ENCODE data around the gene TNXB.

TNXB gene

DNA sequence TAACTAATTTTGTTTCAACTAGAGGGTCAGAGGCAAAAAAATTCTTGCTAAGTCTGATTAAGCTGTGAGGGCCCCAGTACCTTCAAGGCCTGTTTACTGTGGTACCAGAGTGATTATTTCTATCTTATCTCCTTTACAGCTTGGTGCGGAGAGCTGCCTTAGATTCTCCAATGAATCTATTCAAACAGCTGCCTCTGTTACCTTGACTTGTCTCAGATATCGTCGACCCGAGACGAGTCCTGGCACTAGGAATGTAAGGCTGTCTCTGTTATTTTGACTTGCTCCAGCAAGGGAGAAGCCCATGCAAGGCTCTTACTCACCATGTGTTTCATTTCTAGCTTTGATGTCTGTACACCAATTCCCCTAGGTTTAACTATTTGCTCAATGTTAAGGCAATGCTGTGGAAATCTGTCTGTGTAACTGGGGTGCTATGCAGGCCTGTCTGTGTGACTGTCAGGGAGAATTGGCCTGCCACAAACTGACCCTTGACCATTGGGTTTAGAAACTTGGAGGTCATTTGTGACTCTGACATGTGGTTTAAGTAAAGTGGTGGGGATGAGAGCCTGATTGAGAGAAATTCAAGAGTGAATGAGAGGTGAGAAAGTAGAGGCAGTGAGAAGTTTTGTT, 31.4 kb upstream of the TNXB start:
- DNase-seq: no peak

DNA sequence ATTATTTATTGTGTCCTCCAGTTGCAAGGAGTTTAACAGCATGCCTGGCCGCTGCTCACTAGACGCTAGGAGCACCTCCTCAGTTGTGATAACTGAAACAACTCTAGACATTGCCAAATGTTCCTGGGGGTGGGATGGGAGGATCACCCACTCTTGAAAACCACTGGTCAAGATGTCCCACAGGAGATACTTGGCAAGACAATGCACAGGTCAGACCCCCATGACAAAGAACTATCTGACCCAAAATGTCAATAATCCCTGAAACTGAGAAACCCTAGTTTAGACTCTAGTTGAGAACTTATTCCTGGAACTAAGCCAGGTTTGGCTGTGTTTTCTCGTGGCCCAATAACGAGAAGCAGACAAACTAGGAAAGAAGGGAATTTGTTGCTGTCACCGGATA, 30.5 kb upstream of the TNXB start:
- DNase-seq: no peak

DNA sequence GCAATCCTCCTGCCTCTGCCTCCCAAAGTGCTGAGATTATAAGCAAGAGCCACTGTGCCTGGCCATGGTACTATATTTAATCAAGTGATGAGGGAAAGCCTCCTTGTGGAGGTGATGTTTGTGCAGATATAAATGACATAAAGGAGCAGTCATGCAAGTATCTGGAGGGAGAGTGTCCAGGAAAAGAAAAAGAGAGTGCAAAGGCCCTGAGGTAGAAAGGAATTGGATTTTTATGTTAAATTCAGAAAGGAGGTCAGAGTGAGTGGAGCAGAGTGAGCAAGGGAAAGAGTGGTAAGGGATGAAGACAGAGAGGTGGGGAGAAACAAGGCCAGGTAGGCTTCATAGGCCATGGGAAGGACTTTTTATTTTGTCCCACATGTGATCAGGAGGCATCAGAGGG, 28.3 kb upstream of the TNXB start:
- no peak for DNase-seq

DNA sequence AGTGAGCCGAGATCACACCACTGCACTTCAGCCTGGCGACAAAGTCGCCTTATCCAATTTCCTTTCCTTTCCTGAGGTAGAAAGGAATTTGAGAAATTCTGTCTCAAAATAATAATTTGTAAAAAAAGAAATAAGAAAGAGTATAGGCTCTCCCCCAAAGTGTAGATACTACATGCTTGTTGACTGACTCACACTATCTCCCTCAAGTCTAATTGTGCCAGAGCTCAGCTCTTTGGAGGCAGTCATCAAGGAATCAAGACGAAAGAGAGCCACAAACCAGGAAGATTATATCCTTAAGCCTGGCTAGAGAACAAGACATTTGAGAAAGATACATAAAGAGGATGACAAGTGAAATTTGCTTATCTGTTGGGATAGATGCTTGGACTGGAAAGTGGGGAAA, 24.6 kb upstream of the TNXB start:
- no peak for DNase-seq

DNA sequence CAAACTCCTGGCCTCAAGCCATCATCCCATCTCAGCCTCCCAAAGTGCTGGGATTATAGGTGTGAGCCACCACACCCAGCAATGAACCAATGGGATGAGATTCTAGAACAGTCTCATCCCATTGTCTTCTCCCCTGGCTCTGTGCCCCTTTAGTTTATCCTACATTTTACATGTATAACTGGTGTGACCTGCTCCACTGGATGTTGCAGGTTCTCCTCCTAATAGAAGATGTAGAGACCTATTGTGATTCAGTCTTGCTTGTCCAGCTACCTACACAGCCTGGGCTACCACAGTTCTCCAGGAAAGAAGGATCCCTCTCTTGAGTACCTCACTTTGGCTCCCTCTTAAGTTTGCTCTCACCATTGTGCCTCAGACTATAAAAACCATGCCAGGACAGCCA, 23.0 kb upstream of the TNXB start:
- no peak for DNase-seq

DNA sequence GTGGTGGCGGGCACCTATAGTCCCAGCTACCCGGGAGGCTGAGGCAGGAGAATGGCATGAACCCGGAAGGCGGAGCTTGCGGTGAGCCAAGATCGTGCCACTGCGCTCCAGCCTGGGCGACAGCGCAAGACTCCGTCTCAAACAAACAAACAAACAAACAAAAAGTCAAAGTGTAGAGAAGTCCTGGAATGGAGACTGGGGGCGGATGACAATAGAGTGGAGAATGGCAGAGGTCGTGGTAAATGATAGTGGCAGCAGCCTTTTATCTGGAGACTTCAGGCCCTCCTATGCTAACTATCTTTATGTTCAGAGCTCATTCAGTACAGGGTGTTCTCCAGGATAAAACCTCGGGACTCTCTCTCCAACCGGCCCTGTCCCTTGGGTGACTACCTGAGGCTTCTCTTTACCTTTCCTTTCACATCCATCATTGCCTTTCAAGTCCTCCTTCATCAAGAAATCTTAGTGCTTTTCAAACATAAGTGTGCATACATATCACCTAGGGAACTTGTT, 22.4 kb upstream of the TNXB start:
- DNase-seq: no peak

DNA sequence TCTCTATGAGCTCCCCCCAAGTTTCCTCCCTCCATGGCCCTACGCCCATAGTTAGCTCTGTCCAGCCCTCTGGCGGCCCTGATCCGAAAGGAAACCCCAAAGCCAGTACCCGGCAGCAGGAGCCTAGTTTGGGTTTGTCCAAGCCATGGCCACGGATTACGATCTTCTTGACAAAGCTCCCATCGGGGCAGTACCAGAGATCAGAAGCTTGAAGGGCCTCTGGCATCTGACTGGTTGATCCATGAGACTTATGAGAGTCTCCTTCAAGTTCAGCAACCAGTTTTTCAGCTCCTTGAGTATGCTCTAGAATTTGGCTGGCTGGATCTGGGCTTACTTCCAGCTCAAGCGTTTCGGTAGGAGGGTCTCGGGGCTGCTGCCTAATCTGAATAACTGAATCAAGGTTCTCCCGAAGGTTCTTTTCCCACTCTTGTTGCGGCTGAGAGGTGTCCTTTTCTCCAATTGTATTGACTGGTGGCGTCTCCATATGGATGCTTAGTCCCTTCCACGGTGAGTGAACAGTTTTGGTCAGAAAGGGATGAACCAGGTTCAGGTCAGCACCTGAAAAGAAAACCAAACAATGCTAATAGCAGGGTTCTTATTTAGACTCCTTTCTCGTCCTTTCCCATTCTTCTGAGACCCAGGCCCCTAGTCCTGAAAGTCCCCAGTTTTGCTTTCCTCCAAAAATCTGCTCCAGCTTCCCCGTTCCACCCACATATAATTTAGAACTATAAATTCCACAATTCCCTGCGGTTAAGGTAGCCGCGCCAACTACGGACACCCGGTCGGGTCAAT, 20.4 kb upstream of the TNXB start:
- DNase-seq: no peak

DNA sequence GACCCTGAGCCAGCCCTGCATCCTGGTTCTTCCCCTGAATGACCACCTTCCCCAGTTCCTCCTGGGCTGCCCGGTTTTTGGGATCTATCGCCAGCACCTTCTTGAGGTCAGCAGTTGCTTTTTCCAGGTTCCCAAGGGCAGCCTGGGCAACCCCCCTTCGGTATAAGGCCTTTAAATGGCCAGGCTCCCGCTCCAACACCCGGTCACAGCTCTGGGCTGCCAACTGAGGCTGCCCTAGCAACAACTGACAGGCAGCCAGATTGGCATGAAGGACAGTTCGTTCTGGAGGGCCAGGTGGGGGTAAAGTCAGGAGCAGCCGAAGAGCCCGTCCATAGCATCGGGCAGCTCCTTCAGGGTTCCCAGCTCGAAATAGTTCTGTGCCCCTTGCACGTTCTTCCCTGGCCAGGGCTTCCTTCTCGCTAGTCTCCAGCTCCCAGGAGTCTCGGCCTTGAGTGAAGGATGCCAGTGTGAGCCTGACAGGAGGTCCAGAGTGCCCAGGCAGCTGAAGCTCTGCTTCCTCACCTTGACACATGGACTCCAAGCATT, 19.7 kb upstream of the TNXB start:
- DNase-seq: no peak

DNA sequence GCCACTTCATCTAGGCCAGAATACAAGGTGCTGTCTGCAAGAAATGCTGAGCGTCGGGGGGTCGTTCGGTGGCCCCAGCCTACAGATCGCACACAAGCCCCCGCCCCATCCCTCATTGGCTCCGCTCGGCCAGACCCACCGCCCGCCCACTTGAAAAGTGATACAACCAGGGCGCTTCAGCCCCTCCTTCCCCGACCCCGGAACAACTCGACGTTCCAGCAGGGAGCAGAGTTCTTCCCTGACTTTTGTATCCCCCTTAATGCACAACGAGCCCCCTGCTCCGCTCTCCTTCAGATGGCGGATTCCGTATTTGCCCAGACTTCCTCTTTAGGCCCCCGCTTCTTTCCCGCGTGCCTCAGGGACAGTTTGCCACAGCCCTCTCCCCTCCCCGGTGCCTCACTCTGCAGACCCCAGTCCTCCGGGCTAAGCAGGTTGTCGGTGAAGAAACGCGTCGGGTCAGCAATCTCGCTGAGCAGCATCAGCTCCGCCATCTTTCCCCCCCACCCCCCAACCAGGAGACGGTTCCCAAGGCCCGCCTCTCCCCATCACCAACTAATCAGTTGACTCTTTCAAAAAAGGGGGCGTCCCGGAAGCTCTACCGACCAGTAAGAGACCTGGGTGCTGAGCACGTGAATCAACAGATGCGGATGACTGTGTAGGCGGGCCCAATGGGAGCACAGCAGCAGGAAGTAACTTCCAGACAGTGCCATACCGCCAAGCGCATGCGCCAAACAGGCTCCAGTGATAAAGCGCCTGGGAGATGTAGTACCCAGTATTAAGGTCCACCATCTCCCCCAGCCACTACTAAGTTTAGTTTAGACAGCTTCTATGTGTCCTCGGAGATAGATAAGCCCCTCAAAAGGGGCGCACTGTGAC, 18.8 kb upstream of the TNXB start, which contains the start of gene ATF6B:
Gene ATF6B (minus strand): TSS at position 530 of the 876 bp plus-strand sequence. CDS start 39 bp downstream, at position 491.
- DNase-seq: peak; percentile 99

DNA sequence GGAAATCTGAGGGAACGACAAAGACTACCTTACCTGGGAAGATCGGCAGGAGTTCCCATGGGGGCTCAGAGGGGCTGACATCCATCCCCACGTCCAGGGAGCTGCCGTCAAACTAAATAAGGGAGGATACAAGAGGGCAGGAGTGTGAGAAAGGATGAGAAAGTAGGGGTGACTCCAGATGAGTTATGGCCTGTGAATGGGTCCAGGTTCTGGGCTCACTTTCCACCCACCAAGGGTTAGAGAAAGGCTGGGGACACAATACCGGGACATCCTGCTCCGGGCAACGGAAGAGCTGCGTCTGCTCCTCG, 18.2 kb upstream of the TNXB start:
- no peak for DNase-seq

DNA sequence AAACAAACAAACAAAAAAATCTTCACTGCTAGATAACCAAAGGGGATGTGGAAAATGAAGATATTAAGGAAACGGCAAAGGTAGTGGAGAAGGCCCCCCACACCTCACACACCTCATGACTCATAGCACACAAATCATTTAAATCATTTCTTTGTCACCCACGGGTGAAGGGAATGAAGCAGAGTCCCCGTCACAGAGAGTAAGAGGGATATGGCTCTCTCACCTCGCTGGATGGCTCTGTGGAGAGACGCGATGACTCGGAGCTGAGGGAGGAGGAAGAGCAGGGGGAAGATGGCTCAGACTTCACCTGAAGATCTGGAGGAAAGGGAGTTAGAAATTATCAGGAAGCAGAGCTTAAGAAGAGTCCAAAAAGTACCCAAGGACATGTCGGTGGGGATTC, 17.7 kb upstream of the TNXB start:
- no peak for DNase-seq

DNA sequence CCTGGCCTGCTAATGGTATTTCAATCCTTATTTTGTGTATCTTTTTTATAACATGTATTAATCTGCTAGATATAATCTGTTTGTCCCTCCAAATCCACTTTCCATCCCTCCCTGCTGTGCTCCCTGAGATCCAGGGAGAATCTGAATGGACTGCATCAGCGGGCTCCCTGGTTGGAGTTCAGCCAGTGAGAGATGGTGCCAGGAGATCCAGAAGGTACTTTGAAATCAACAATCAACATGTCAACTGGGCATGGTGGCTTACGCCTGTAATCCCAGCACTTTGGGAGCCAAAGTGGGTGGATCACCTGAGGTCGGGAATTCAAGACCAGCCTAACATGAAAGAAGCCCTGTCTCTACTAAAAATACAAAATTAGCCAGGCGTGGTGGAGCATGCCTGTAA, 14.5 kb upstream of the TNXB start:
- DNase-seq: no peak

DNA sequence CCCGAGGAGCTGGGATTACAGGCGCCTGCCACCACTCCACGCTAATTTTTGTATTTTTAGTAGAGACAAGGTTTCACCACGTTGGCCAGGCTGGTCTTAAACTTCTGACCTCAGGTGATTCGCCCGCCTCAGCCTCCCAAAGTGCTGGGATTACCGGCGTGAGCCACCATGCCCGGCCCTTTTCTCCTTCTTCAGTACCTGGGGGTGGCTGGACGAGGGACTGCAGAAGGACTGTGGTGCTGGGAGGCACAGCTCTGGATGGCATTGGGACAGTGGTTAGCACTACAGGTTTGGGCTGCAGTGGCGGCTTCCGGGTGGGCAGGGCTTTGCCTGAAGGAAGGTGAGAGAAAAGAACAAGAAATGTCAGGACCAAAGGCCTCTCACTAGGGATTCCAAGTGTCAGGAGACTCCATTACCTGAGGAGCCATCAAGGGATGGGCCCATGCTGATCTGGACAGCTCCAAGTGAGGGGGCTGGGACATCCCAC, 11.5 kb upstream of the TNXB start:
- no peak for DNase-seq

DNA sequence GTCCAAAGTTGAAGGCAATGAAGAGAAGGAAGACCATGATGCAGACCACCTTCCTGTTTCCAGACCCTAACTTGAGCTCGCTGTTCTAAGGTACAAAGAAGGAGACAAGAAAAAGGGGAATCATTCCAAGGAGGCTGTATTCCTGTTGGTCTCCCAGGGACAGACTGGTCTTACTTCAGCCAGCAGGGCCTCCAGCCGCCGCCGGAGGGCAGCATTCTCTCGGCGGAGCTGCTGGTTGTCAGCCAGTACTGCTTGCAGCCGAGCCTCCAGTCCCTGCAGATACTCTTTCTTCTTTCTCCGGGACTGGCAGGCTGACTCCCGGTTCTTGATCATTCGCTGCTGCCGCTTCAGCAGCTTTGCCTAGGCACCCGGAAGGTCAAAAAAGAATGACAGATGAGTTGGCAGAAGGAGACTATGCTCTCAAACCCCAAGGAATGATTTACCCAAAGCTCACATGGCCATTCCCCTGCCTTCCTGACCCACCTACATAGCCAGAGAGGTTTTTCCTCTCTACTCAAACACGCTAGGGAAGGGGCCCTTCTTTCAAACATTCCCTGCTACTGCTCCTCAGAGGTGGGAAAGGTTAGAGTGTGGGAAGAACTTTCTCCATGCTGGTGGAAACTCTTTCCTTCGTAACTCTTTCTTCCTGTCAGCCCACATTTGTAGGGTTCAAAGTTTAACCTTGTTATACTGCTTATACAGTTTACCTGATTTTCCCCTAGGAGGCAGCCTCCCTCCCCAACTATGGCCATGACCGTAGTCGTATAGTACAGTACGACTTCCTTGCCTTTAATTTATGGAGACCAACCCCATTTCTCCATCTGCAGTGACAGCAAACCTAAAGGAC, 9.9 kb upstream of the TNXB start:
- peak; percentile 71 for DNase-seq

DNA sequence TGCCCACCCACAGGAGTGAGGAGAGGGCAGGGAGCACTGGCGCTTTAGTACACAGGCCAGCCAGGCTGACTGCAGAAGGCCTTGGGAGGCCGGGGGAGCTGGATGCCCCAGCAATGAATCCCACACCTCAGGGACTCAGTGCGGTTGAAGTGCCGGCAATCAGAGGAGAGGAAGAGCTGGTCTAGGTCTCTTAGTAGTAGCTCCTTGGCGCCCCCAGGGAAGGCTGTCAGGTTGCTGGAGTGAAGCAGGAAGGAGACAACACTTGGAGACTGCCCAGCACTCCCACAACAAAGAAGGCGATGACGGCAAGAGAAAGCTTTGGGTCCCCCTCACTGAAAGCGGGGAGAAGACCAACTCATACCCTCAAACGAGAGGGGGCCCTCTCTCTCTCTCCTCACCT, 8.3 kb upstream of the TNXB start:
- DNase-seq: no peak

DNA sequence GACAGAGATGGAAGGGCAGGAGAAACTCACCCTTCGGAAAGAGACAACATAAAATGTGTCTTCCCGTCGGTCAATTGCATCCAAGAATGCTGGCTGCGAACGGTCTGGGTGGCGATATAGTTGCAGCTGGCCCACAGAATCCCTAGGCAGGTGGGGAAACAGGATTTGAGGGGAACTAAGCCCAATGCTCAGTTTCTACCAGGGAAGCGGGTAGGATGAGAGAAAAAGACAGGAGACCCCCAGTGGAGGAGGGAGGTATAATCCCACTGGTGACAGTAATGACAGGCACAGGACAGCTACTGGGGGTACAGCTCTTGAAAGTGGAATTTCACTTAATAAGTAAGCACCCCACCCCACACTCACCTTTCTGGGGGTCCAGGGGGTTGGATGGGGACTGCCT, 7.5 kb upstream of the TNXB start:
- DNase-seq: no peak

DNA sequence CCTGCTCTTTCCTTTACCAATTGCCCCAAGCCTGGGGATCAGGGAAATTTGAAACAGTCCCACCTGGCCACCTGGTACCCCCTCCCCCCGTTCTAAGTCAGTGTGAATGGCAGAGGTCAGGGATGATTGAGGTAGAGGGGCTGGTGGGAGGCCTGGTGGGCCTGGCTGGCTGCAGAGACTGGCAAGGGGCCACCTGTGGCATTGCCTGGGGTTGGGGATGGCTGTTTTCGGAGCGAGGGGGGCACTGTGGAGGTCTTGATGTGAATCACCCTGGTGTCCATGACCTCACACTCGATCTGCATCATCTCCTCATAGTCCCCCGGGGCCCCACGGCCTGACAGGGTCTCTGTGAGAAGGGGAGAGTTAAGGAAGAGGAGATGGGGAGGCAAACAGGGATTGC, 6.5 kb upstream of the TNXB start:
- DNase-seq: no peak

DNA sequence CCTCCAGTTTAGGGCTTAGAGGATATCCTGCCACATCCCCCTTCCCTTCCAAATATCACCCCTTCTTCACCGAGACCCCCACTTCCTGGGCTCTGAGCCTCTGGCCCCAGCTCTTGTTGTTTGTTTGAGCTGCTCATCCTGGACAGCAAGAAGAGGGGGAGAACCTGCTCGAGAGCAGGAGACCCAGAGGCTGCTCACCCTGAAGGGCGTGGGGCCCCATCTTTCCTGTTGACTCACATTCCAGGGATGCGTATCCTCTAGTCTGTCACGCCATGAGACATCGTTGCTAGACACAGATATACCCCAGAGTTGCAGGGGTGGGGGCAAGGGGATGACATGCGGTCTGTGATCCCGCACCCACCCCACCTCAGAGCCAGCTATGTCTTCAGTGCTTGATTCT, 5.7 kb upstream of the TNXB start:
- DNase-seq: no peak

DNA sequence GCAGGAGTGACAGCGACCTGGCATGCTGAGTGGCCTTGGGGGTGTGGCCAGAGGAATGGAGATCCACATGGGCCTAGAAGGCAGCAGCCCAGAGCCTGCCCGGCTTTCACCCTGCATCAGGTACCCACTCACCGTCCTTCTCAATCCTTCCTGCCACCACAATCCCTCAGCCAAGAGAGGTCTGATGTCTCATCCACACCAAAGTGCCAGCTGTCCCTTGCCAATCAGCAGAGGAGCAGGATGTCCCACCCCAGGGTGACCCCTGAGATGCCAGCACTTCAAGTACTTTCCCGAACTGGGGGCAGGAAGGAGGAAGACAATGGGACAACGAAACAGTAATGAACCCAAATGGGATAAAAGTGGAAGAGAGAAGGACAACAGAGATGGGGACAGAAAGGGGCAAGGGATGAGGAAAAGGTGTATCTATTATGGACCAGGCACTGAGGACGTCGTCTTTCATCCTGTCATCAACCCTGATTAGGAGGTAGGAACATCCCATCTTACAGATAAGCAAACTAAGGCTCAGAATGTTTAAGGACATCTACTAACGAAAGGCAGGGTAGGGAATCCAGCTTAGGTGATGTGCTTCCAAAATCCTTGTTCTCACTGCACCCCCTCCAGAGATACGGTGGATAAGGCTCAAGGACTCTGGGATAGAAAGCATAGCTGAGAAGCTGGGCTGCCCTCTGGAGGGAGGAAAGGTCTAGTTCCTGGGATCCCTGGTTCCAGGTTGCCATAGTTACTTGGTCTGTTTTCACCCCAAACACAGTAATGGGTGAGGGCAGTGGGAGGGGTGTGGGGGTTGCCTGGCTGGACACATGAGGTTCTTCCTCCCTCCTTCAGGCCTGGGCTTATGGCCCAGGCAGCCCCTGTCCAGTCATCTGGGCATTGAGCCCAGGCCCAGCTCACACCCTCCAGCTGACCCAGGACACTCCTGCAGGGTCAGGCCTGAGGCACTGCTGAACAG, 4.5 kb upstream of the TNXB start:
- DNase-seq: no peak

DNA sequence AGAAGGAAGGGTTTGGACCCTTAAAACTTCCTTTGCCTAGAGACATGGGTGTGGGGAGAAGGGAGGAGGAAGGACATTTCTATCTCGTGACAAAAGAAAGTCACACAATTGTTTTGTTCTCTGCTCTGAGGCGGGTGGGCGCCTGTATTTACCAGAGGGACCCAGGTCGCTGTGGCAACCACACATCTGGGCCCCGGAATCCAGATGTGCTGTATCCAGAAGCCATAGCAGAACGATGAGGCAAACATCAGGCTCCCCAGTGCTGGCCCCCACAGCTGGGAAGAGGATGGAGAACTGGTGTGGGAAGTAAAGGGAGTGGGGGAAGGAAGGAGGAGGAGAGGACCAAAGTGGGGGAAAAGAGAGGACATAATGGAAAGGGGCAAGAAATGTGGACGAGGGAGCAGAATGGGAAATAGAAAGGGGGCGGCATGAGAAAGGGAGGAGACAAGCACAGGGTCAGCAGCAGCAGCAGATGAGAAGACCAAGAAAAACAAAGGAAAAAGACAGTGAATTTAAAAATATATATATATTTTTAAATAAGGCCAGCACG, 3.4 kb upstream of the TNXB start:
- DNase-seq: no peak
